Heart right ventricle (tissue), 16 donors: ENCODE data around the gene TEX44. TPM values are rescaled to one million over a fixed set of nuclear protein-coding genes. Genes with fewer than 3 reads are reported as not detected.

ENCODE experiments used
- ATAC-seq, 8 donors: fragments of 200-7000 bp; cut with Tn5 transposase; one replicate each; pipeline ENCODE4 v1.9.1; 2020; ENCODE audit warnings: mild to moderate bottlenecking in 8 of 8, moderate library complexity in 8 of 8, moderate number of reproducible peaks in 1 of 8
- DNase-seq, 2 donors: peaks; one replicate each; pipeline ENCODE4 v3.0.0-alpha.2; 2020
- H3K27ac ChIP-seq, 10 donors: fragments of 200-600 bp; sonication (generic) in 2 of 10; one replicate each; pipeline versions ENCODE4 v1.5.0 to v1.8.0; 2020 to 2022; ENCODE audit warnings: mild to moderate bottlenecking in 3 of 10
- H3K27me3 ChIP-seq, 7 donors: fragments of 200-600 bp; one replicate each; pipeline ENCODE4 v1.8.0; 2021 to 2022; ENCODE audit warnings: mild to moderate bottlenecking in 2 of 7
- H3K36me3 ChIP-seq, 9 donors: fragments of 200-600 bp; sonication (generic) in 1 of 9; one replicate each; pipeline versions ENCODE4 v1.5.0 to v1.8.0; 2020 to 2022; ENCODE audit warnings: mild to moderate bottlenecking in 2 of 9
- H3K4me1 ChIP-seq, 9 donors: fragments of 200-600 bp; sonication (generic) in 1 of 9; one replicate each; pipeline versions ENCODE4 v1.5.0 to v1.8.0; 2020 to 2022; ENCODE audit warnings: mild to moderate bottlenecking in 4 of 9
- H3K4me3 ChIP-seq, 10 donors: fragments of 200-600 bp; sonication (generic) in 2 of 10; one replicate each; pipeline versions ENCODE4 v1.5.0 to v1.8.0; 2020 to 2022; ENCODE audit warnings: mild to moderate bottlenecking in 7 of 10, moderate library complexity in 2 of 10
- H3K9me3 ChIP-seq, 11 donors: fragments of 200-600 bp in 10 of 11; sonication (generic) in 2 of 11; one replicate each; pipeline versions ENCODE4 v1.5.0 to v1.8.0; 2013 to 2022; ENCODE audit warnings: mild to moderate bottlenecking in 2 of 11, control low read depth in 1 of 11, moderate library complexity in 1 of 11
- WGBS, 2 donors: extraction: QIAGEN DNeasy Blood & Tissue Kit; methylation state at CpG; one replicate each; pipeline ENCODE4 v1.1.7; 2013; ENCODE audit warnings: inconsistent platforms in 1 of 2; 5-methylcytosine and 5-hydroxymethylcytosine counted together
- intact Hi-C, 10 donors: fragments of 100-400 bp; cut with DNase I; formaldehyde crosslinking; loops; one replicate each; pipeline versions ENCODE4 v1.11.1 to v1.14.2; 2022
- polyA plus RNA-seq, 2 donors: library from polyadenylated mRNA; stranded (reverse); fragments of 200-250 nt; gene quantifications; one replicate each; pipeline ENCODE4 v1.2.3, GENCODE V29; 2013
- total RNA-seq, 10 donors: library from RNA; stranded (reverse); fragmentation: NEBNext Ultra II Directional in 3 of 10; extraction: Animal tissue kit (Norgen Biotek cat#: 25700) in 3 of 10; gene quantifications; one replicate each; pipeline versions ENCODE4 v1.2.1 to v1.2.4, GENCODE V29; 2021 to 2023
- TF ChIP-seq, protein P1 (sequence below), 9 donors: fragments of 200-600 bp; sonication (generic) in 2 of 9; IDR thresholded peaks; one replicate each; pipeline versions ENCODE4 v1.5.0 to v1.8.0; 2021 to 2022; ENCODE audit warnings: antibody characterized with exemption in 9 of 9, mild to moderate bottlenecking in 5 of 9, moderate library complexity in 1 of 9
- donor health status: Arrhythmogenic right ventricular cardiomyopathy.
- donor health status: ischemic (EF 13 %, LVEDD 7.1; RV severe dilation, severe dysfunction).
- donor health status: healthy with polysubstance abuse.
- donor health status: DM: no; HTN: yes; CAD: no.
- donor health status: DM: no; HTN: no; CAD: no.
- donor health status: ischemic (EF 25% LVEDD 6.9; RV normal size, moderate dysfunction).
- donor health status: ischemic (EF 25% LVEDD 5.7; RV mildly dilated, moderate dysfunction).
- donor health status: healthy.
- donor health status: DM: yes; HTN: yes; CAD: no.
- donor health status: Ischemic cardiomyopathy.
- donor health status: ischemic (EF 35%, LVEDD 5.7; RV mildly dilated, moderate dysfunction).
- donor health status: nonischemic (EF 11% LVEDD 7.7; RV severe dilation, severe dysfunction).
- donor health status: DM: yes; HTN: yes; CAD: no.
- donor health status: PGD.
- donor health status: ischemic (EF 29% LVEDD 5.4; RV normal size, mild dysfunction).
- donor health status: nonischemic (EF 23%, LVEDD 6.1; RV moderate dilation, normal function).

The TEX44 gene
- total and polyA plus RNA-seq, 12 donors, result not detected

DNA sequence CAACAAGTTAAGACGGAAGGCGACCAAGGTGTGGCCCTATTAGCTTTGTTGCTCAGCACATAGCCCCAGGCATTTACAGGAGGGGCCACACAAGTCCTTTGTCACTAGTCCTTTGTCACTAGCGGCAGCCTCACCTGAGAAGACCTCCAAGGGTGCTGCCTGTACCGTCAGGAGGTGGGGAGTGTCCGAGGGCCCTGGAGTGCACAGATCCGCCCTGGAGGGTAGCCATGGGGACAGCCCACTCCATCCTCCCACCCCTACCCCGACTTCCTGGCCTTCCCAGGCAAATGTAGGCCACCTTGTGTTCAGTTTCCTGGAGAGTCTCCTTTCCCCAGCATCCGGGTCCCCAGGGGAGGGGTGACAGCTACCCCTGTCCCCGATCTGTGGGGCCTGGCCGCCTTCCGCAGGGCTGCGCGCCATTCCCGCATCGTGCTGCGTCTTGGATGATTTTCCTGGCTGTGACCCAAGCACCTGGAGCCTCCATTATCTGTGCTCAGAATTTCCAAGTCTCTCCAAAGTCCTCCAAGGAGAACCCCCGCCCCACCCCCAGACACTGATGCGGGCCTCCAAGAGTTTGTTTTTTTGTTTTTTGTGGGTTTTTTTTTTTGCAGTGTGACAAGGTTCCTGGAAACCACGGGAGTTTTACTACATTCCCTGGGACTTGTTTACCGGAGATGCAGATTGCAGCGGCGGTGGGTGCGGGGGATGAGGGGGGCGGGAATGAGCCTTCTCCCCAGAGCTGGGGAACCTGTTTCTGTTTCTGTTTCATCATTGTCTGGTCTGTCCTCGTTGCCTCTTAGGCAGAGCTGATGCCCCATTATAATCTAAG lies 28.6 kb downstream of the TEX44 start:
- Histone ChIP-seq H3K4me3 (peak overlapping the region in 8 of 10 donors; percentile 15 to 49 (median 26)), H3K4me1 (peaks cover 0 to 21% (median 11%) of the 10 kb centered on the region in 9 donors), H3K27me3 (no peaks in the 10 kb centered on the region), H3K36me3 (no peaks in the 10 kb centered on the region), H3K9me3 (no peaks in the 10 kb centered on the region), H3K27ac (peak overlapping the region; percentile 7 to 82 (median 74))
- peak; percentile 48 to 80 for DNase-seq
- intact Hi-C loops, result no loop called here
- TF ChIP-seq, protein P1, sequence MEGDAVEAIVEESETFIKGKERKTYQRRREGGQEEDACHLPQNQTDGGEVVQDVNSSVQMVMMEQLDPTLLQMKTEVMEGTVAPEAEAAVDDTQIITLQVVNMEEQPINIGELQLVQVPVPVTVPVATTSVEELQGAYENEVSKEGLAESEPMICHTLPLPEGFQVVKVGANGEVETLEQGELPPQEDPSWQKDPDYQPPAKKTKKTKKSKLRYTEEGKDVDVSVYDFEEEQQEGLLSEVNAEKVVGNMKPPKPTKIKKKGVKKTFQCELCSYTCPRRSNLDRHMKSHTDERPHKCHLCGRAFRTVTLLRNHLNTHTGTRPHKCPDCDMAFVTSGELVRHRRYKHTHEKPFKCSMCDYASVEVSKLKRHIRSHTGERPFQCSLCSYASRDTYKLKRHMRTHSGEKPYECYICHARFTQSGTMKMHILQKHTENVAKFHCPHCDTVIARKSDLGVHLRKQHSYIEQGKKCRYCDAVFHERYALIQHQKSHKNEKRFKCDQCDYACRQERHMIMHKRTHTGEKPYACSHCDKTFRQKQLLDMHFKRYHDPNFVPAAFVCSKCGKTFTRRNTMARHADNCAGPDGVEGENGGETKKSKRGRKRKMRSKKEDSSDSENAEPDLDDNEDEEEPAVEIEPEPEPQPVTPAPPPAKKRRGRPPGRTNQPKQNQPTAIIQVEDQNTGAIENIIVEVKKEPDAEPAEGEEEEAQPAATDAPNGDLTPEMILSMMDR (IDR thresholded peaks at IDR 0.05), result no peak
- peak; percentile 53 to 87 (median 80) for ATAC-seq
- 29 to 44% methylated on average over 25 of the region's 25 CpGs for WGBS, 2 donors

DNA sequence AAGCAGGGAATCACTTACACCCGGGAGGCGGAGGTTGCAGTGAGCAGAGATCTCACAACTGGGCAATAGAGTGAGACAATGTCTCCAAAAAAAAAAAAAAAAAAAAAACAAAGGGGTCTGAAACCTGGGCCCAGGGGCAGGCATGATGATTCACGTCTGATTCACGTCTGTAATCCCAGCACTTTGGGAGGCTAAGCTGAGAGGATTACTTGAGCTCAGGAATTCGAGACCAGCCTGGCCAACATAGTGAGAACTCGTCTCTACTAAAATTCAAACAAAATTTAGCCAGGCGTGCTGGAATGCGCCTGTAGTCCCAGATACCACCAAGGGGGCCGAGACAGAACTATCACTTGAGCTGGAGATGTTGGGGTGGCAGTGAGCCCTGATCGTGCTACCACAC lies 30.3 kb downstream of the TEX44 start:
- Histone ChIP-seq H3K27me3 (no peaks in the 10 kb centered on the region), H3K36me3 (no peaks in the 10 kb centered on the region), H3K9me3 (no peaks in the 10 kb centered on the region), H3K4me3 (no peak overlapping the region), H3K27ac (no peak overlapping the region), H3K4me1 (peaks cover 0 to 31% (median 21%) of the 10 kb centered on the region in 9 donors)
- DNase-seq, result no peak
- TF ChIP-seq, protein P1 (IDR thresholded peaks at IDR 0.05), result no peak
- WGBS, 2 donors, result 96 to 98% methylated on average over 10 of the region's 10 CpGs
- no peak for ATAC-seq
- intact Hi-C loops, result no loop called here

DNA sequence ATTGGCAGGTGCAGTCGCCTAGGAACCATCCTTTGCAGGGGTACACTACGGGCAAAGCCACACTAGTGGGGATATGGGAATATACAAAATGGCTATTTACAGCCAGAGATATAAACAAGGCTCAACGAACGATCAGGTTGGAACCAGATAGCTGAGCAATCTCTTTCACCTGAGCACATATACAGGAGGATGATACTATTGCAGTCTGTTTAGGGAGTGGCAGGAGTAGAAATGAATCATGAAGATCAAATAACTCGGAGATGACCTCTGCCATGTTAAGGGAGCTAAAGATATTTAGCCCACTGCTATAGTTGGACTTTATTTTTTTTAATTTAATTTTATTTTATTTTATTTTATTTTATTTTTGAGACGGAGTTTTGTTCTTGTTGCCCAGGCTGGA lies 33.8 kb downstream of the TEX44 start:
- ATAC-seq, result no peak
- 63 to 92% methylated on average over 6 of the region's 6 CpGs for WGBS, 2 donors
- no peak for DNase-seq
- TF ChIP-seq, protein P1 (IDR thresholded peaks at IDR 0.05), result no peak
- Histone ChIP-seq H3K27ac (no peak overlapping the region), H3K36me3 (no peaks in the 10 kb centered on the region), H3K4me1 (peaks cover 0 to 28% (median 15%) of the 10 kb centered on the region in 9 donors), H3K4me3 (no peak overlapping the region), H3K27me3 (no peaks in the 10 kb centered on the region), H3K9me3 (no peaks in the 10 kb centered on the region)
- intact Hi-C loops, result no loop called here

DNA sequence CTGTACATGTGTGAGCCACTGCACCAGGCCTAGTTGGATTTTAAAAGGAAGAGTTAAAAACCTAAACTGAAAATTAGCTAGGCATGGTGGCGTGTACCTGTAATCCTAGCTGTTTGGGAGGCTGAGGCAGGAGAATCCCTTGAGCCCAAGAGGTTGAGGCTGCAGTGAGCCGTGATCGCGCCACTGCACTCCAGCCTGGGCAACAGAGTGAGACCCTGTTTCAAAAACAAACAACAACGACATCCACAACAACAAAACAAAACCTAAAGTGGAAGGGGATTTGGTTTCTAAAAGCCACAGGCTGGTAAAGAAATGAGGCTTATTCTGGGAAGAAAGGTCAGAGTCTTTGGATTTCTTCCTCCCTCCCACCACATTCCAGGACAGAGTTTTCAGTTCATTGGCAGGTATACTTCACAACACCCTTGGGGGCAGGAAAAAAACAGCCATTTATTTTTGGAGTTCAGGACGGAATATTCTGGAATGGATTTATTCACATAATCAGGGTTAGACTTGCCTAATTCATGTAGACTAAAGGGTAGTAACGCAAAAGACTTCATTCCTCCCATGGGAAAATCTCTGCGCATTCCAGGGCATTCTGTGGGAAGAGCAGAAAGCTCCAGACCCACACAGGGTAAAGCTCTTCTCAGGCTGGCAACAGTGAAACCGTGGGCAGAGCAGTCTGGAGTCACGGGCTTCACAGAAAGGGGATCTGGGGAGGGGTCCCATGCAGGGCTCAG lies 34.9 kb downstream of the TEX44 start:
- Histone ChIP-seq H3K4me1 (peaks cover 0 to 17% (median 15%) of the 10 kb centered on the region in 9 donors), H3K27ac (peak overlapping the region in 9 of 10 donors; percentile 24 to 91 (median 80)), H3K9me3 (no peaks in the 10 kb centered on the region), H3K36me3 (no peaks in the 10 kb centered on the region), H3K4me3 (peak overlapping the region in 3 of 10 donors; percentile 3 to 11 (median 9)), H3K27me3 (no peaks in the 10 kb centered on the region)
- ATAC-seq (peak in 7 of 8 donors; percentile 31 to 75 (median 56)), DNase-seq (no peak)
- WGBS, 2 donors, result 65 to 68% methylated on average over 10 of the region's 10 CpGs
- intact Hi-C loops, result no loop called here
- TF ChIP-seq, protein P1 (IDR thresholded peaks at IDR 0.05), result no peak
